Stimulated activated naive CD8-positive, alpha-beta T cell treated with anti-CD3 and anti-CD28 coated beads, Interleukin-15, Interleukin-2, amounts not matched to agents 100 ng/mL and 50 ng/mL, for 24 hours (primary cell): ENCODE measurements around the gene TMEM106B.
A peak's percentile ranks its signal among the peaks of the same experiment; 100 is the strongest.

Experiments
- H3K27ac Mint-ChIP-seq: one replicate; pipeline ENCODE4 v1.8.0; 2021; ENCODE audit warnings: mild to moderate bottlenecking, mixed read lengths
- H3K27me3 Mint-ChIP-seq: one replicate; pipeline ENCODE4 v1.8.0; 2021; ENCODE audit warnings: mixed read lengths
- H3K36me3 Mint-ChIP-seq: one replicate; pipeline ENCODE4 v1.8.0; 2021; ENCODE audit warnings: low read depth, mixed read lengths
- H3K4me1 Mint-ChIP-seq: one replicate; pipeline ENCODE4 v1.8.0; 2021; ENCODE audit warnings: low read depth, mixed read lengths
- H3K4me3 Mint-ChIP-seq: one replicate; pipeline ENCODE4 v1.8.0; 2021; ENCODE audit warnings: mild to moderate bottlenecking, mixed read lengths
- H3K9me3 Mint-ChIP-seq: one replicate; pipeline ENCODE4 v1.8.0; 2021; ENCODE audit warnings: mixed read lengths

TMEM106B gene

DNA sequence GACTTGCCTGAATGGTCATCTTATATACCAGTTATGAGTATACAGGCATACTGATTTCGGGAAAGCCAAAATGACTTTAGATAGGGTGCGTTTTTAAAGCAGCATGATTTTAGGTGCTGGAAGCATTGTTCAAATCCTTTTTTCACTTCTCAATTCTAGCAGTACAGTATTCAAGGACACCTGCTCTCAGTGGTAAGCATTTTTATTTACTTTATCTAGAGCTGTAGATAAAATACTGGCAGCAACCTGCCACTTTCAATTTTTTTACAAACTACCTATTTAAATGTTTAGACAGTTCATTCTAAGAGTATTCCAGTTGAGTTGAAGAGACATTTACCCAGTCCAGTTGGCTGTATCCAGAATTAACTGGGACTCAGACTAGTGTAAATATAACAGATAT, 33.6 kb downstream of the TMEM106B start:
- Mint-ChIP-seq H3K36me3 (peaks cover 8% of the 10 kb centered on the region), H3K4me3 (no peak overlapping the region), H3K27ac (no peak overlapping the region), H3K4me1 (peaks cover 7% of the 10 kb centered on the region), H3K9me3 (no peaks in the 10 kb centered on the region), H3K27me3 (peaks cover 2% of the 10 kb centered on the region)

- H3K27me3 Mint-ChIP-seq: peaks cover 15% of the 10 kb centered on the region
- H3K36me3 Mint-ChIP-seq: peaks cover 8% of the 10 kb centered on the region
- H3K4me1 Mint-ChIP-seq: no peaks in the 10 kb centered on the region
- H3K9me3 Mint-ChIP-seq: peaks cover 16% of the 10 kb centered on the region
- peak overlapping the region; percentile 13 for H3K27ac Mint-ChIP-seq
- H3K4me3 Mint-ChIP-seq: no peak overlapping the region
These were observed 38.6 kb downstream of the TMEM106B start for GRCh38 chr7:12249706-12250105.

GRCh38 chr7:12250232-12250631, 39.1 kb downstream of the TMEM106B start:
- H3K9me3 Mint-ChIP-seq: peaks cover 16% of the 10 kb centered on the region

GRCh38 chr7:12256090-12256489, 45.0 kb downstream of the TMEM106B start:
- H3K4me3 Mint-ChIP-seq: no peak overlapping the region
- peak overlapping the region; percentile 59 for H3K27ac Mint-ChIP-seq
- peaks cover 9% of the 10 kb centered on the region for H3K27me3 Mint-ChIP-seq
- peaks cover 12% of the 10 kb centered on the region for H3K4me1 Mint-ChIP-seq
- peaks cover 16% of the 10 kb centered on the region for H3K9me3 Mint-ChIP-seq
- H3K36me3 Mint-ChIP-seq: peaks cover 8% of the 10 kb centered on the region

More at GRCh38 chr7:12250232-12250631, 39.1 kb downstream of the TMEM106B start:
- Mint-ChIP-seq H3K27ac (no peak overlapping the region), H3K4me3 (no peak overlapping the region), H3K4me1 (no peaks in the 10 kb centered on the region), H3K36me3 (peaks cover 8% of the 10 kb centered on the region), H3K27me3 (peaks cover 15% of the 10 kb centered on the region)

- no peaks in the 10 kb centered on the region for H3K36me3 Mint-ChIP-seq
These were observed 46.5 kb downstream of the TMEM106B start for GRCh38 chr7:12257582-12257981.

GRCh38 chr7:12258074-12258473, 47.0 kb downstream of the TMEM106B start:
- peaks cover 12% of the 10 kb centered on the region for H3K4me1 Mint-ChIP-seq
- no peaks in the 10 kb centered on the region for H3K27me3 Mint-ChIP-seq
- H3K4me3 Mint-ChIP-seq: no peak overlapping the region
- no peaks in the 10 kb centered on the region for H3K9me3 Mint-ChIP-seq
- no peak overlapping the region for H3K27ac Mint-ChIP-seq
- H3K36me3 Mint-ChIP-seq: no peaks in the 10 kb centered on the region

More at GRCh38 chr7:12257582-12257981, 46.5 kb downstream of the TMEM106B start:
- peaks cover under 1% of the 10 kb centered on the region for H3K27me3 Mint-ChIP-seq
- no peak overlapping the region for H3K27ac Mint-ChIP-seq
- H3K4me3 Mint-ChIP-seq: no peak overlapping the region
- H3K4me1 Mint-ChIP-seq: peaks cover 12% of the 10 kb centered on the region
- H3K9me3 Mint-ChIP-seq: peaks cover 5% of the 10 kb centered on the region

GRCh38 chr7:12267542-12267941, 56.4 kb downstream of the TMEM106B start:
- H3K4me1 Mint-ChIP-seq: no peaks in the 10 kb centered on the region
- no peaks in the 10 kb centered on the region for H3K9me3 Mint-ChIP-seq
- H3K4me3 Mint-ChIP-seq: no peak overlapping the region
- no peak overlapping the region for H3K27ac Mint-ChIP-seq
- no peaks in the 10 kb centered on the region for H3K36me3 Mint-ChIP-seq
- peaks cover 3% of the 10 kb centered on the region for H3K27me3 Mint-ChIP-seq

DNA sequence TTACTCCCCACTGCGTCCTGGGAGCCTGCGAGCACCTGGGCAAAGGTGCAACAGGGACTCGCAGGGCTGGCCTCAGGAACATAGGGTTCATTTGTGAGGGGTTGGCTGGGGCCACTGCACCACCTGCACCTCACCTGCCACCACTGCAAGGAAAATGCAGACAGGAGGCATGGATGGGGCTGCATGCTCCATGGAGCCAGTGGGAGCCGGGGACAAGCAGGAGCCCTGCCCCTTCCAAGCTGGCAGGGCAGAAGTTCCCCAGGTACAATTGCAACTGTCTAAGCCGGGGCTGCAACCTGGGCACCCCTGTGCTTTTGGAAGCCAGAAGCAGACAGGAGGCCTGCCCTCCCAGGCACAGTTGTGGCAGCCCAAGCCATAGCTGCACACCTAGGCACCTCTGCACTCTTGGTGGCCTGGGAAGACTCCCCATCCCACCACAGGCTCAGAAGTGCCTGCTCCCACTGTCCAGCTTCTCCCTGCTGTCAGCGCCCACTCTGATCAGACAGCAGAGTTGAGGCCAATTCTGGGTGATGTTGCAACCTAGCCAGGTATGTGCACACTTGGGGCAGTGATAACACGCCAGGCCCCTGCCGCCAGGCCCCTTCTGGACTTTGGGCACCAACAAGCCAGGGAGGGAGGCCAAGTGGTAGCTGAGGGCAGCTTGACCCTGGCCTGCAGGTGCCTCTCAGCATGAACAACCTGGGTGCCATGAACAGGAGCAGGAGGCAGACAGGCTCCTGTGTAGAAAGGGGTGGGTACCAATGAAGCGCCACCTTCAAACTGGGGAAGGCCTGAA, 58.2 kb downstream of the TMEM106B start:
- H3K4me3 Mint-ChIP-seq: no peak overlapping the region
- H3K9me3 Mint-ChIP-seq: no peaks in the 10 kb centered on the region
- H3K27me3 Mint-ChIP-seq: peaks cover 3% of the 10 kb centered on the region
- no peaks in the 10 kb centered on the region for H3K4me1 Mint-ChIP-seq
- no peak overlapping the region for H3K27ac Mint-ChIP-seq
- H3K36me3 Mint-ChIP-seq: no peaks in the 10 kb centered on the region

GRCh38 chr7:12281038-12281437, 69.9 kb downstream of the TMEM106B start:
- H3K4me3 Mint-ChIP-seq: no peak overlapping the region
- H3K4me1 Mint-ChIP-seq: no peaks in the 10 kb centered on the region
- H3K9me3 Mint-ChIP-seq: peaks cover 16% of the 10 kb centered on the region
- H3K36me3 Mint-ChIP-seq: no peaks in the 10 kb centered on the region
- peaks cover 13% of the 10 kb centered on the region for H3K27me3 Mint-ChIP-seq
- H3K27ac Mint-ChIP-seq: no peak overlapping the region

DNA sequence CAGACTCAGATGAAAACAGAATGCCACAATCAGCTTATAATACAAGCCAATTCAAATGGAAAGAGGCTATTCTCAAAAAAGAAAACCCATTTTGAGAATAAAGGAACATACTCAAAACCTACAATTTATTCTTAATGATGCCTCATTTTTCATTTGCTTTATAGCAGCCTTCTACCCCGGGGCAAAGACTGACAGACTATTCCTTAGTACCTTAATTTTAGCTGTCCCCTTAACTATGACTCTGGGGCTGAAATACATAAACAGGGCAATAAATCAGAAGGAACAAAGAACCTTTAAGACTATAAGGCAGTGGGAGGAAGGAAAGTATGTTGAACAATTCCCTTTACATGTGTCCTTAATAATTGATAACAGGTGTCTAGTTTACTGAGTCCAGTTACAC, 76.8 kb downstream of the TMEM106B start:
- Mint-ChIP-seq H3K4me1 (no peaks in the 10 kb centered on the region), H3K36me3 (no peaks in the 10 kb centered on the region), H3K27me3 (peaks cover 11% of the 10 kb centered on the region), H3K4me3 (no peak overlapping the region), H3K27ac (no peak overlapping the region), H3K9me3 (peaks cover 4% of the 10 kb centered on the region)

GRCh38 chr7:12289996-12290395, 78.9 kb downstream of the TMEM106B start:
- Mint-ChIP-seq H3K27ac (no peak overlapping the region), H3K4me1 (no peaks in the 10 kb centered on the region), H3K4me3 (no peak overlapping the region), H3K9me3 (peaks cover 4% of the 10 kb centered on the region), H3K27me3 (peaks cover 4% of the 10 kb centered on the region), H3K36me3 (no peaks in the 10 kb centered on the region)

DNA sequence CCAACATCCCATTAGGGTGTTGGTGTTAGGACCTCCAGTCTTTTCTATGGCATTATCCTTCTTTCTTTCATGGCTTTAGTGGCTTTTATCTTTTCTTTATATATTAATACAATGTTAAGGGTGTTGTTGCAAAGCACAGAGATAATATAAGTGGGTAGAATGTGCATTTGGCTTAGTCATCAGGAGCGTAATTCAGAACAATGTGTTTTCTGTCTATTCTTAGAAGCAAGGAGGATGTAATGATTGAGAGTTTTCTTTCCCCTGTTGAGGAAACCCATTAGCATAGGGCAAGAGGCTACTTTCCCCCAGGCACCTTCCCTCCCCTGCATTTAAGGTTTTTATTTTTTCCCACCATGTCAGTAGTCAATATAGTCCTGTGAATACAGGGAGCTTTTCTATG, 79.7 kb downstream of the TMEM106B start:
- peaks cover 4% of the 10 kb centered on the region for H3K9me3 Mint-ChIP-seq
- H3K4me3 Mint-ChIP-seq: no peak overlapping the region
- H3K27me3 Mint-ChIP-seq: peaks cover 4% of the 10 kb centered on the region
- H3K4me1 Mint-ChIP-seq: no peaks in the 10 kb centered on the region
- H3K36me3 Mint-ChIP-seq: no peaks in the 10 kb centered on the region
- no peak overlapping the region for H3K27ac Mint-ChIP-seq

GRCh38 chr7:12291870-12292269, 80.8 kb downstream of the TMEM106B start:
- Mint-ChIP-seq H3K9me3 (peaks cover 4% of the 10 kb centered on the region), H3K27ac (no peak overlapping the region), H3K27me3 (peaks cover 4% of the 10 kb centered on the region), H3K4me3 (no peak overlapping the region), H3K36me3 (no peaks in the 10 kb centered on the region), H3K4me1 (no peaks in the 10 kb centered on the region)
